WERI-Rb-1 (cell line): Measurements from ENCODE around the gene ZNF282.
"Not testable (repeated sequence)": the region's sequence is repeated elsewhere in the genome, so short reads cannot be mapped to it uniquely, and the experiment has no call there.

Source experiments
- DNase-seq: peaks from one replicate; pipeline ENCODE4 v3.0.0-alpha.2; 2020
- H3K27ac ChIP-seq: fragments of 250-450 bp; sonication (Bioruptor Pico); 2 replicates; pipeline ENCODE4 v1.5.1; 2020; ENCODE audit warnings: mild to moderate bottlenecking, moderate library complexity
- H3K27me3 ChIP-seq: fragments of 250-450 bp; sonication (Bioruptor Pico); 2 replicates; pipeline ENCODE4 v1.5.1; 2021; ENCODE audit warnings: mild to moderate bottlenecking, low read depth, moderate library complexity; ENCODE audit not compliant: insufficient read depth, severe bottlenecking
- H3K36me3 ChIP-seq: fragments of 250-450 bp; sonication (Bioruptor Pico); 2 replicates; pipeline ENCODE4 v1.5.1; 2020; ENCODE audit warnings: mild to moderate bottlenecking, moderate library complexity
- H3K4me3 ChIP-seq: 2 replicates; pipeline ENCODE4 v1.5.1; 2011; ENCODE audit warnings: low read depth, mild to moderate bottlenecking, control low read depth, low read length
- H3K9me3 ChIP-seq: fragments of 250-450 bp; sonication (Bioruptor Pico); 2 replicates; pipeline ENCODE4 v1.5.1; 2021; ENCODE audit warnings: mild to moderate bottlenecking, moderate library complexity; ENCODE audit not compliant: severe bottlenecking
- TF ChIP-seq, protein P1 (sequence below): IDR thresholded peaks from 2 replicates; pipeline ENCODE4 v1.5.1; 2011; ENCODE audit warnings: low read depth, mild to moderate bottlenecking, control low read depth, inconsistent platforms, low read length

The ZNF282 gene

DNA sequence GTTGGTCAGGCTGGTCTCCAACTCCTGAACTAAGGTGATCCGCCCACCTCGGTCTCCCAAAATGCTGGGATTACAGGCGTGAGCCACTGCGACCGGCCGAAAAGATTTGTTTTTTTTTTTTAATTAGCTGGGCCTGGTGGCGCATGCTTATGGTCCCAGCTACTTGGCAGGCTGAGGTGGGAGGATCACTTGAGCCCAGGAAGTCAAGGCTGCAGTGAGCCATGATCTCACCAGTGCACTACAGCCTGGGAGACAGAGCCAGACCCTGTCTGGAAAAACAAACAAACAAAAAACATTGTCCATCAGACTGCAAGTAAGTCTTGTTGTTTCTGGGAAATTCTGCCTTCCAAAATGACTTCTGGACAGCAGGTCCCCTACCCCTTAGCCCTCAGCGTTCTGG is 27.8 kb downstream of the ZNF282 start:
- Histone ChIP-seq H3K4me3 (no peak overlapping the region), H3K9me3 (no peaks in the 10 kb centered on the region), H3K27me3 (no peaks in the 10 kb centered on the region), H3K36me3 (peaks cover 41% of the 10 kb centered on the region), H3K27ac (no peak overlapping the region)
- no peak for DNase-seq
- TF ChIP-seq, protein P1, sequence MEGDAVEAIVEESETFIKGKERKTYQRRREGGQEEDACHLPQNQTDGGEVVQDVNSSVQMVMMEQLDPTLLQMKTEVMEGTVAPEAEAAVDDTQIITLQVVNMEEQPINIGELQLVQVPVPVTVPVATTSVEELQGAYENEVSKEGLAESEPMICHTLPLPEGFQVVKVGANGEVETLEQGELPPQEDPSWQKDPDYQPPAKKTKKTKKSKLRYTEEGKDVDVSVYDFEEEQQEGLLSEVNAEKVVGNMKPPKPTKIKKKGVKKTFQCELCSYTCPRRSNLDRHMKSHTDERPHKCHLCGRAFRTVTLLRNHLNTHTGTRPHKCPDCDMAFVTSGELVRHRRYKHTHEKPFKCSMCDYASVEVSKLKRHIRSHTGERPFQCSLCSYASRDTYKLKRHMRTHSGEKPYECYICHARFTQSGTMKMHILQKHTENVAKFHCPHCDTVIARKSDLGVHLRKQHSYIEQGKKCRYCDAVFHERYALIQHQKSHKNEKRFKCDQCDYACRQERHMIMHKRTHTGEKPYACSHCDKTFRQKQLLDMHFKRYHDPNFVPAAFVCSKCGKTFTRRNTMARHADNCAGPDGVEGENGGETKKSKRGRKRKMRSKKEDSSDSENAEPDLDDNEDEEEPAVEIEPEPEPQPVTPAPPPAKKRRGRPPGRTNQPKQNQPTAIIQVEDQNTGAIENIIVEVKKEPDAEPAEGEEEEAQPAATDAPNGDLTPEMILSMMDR = no peak

DNA sequence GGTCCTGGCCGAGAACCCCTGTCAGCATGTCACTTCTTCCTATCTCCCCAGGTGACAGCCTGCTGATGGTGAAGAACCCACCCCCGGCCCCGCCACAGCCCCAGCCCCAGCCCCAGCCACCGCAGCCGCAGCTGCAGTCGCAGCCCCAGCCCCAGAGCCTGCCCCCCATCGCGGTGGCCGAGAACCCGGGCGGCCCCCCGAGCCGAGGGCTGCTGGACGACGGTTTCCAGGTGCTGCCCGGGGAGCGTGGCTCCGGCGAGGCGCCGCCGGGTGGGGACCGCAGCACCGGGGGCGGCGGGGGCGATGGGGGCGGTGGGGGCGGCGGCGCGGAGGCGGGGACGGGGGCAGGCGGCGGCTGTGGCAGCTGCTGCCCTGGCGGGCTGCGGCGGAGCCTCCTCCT is 28.4 kb downstream of the ZNF282 start:
- TF ChIP-seq, protein P1 = no peak
- Histone ChIP-seq H3K4me3 (no peak overlapping the region), H3K27me3 (no peaks in the 10 kb centered on the region), H3K36me3 (peaks cover 37% of the 10 kb centered on the region), H3K27ac (no peak overlapping the region), H3K9me3 (no peaks in the 10 kb centered on the region)
- no peak for DNase-seq

DNA sequence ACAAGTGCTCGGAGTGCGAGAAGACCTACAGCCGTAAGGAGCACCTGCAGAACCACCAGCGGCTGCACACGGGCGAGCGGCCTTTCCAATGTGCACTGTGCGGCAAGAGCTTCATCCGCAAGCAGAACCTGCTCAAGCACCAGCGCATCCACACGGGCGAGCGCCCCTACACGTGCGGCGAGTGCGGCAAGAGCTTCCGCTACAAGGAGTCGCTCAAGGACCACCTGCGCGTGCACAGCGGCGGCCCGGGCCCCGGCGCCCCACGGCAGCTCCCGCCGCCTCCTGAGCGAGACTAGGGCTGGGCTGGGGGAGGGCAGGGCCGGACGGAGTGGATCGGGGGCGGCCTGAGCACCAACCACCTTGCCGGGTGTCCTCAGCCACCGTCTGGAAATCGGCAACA is 29.0 kb downstream of the ZNF282 start:
- TF ChIP-seq, protein P1 = no peak
- H3K36me3 ChIP-seq = peaks cover 32% of the 10 kb centered on the region
- no peak for DNase-seq
- no peak overlapping the region for H3K4me3 ChIP-seq
- no peaks in the 10 kb centered on the region for H3K27me3 ChIP-seq
- H3K9me3 ChIP-seq = no peaks in the 10 kb centered on the region
- H3K27ac ChIP-seq = no peak overlapping the region

DNA sequence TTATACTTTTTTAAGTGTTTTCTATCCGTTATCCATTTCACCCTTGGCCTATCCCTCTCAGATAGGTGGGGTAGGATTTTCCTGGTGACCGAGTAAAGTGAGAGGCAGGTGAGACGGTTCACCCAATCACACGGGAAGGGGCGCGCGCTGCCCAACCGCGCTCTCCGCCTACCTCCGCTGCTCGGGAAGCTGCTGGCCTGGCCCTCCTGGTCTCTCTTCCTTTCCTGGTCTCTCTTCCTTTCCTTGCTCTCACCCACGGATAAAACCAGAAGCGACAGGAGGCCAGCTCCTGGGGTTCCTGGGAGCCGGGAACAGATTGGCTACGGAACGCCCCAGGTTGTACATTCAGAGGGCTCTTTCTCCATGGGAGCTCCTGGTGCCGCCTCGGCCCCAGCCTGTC is 29.8 kb downstream of the ZNF282 start:
- no peak overlapping the region for H3K4me3 ChIP-seq
- TF ChIP-seq, protein P1 = no peak
- peaks cover 31% of the 10 kb centered on the region for H3K36me3 ChIP-seq

DNA sequence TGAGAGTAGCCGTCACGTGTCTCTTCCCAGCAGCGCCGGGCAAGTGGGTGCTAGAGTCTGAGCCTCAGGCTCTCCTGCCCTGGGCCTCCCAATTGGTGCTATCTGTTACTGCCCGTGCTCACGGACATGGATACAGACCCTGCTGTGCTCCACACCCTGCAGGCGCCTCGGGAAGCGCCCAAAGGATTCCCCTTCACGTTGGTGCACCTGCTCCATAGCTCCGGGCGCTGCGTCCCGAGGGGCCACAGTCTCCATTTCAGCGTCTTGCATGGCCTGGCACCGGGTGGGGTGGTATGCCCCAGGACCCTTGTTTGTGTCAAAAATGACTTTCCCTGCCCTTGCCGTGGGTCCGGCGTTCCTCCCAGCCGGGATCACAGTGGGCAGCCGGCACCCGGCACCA is 30.3 kb downstream of the ZNF282 start:
- Histone ChIP-seq H3K4me3 (no peak overlapping the region), H3K36me3 (peaks cover 28% of the 10 kb centered on the region), H3K27me3 (no peaks in the 10 kb centered on the region), H3K9me3 (no peaks in the 10 kb centered on the region), H3K27ac (no peak overlapping the region)
- TF ChIP-seq, protein P1 = no peak
- no peak for DNase-seq

More for the DNA sequence above, 29.8 kb downstream of the ZNF282 start:
- H3K27ac ChIP-seq = no peak overlapping the region
- no peaks in the 10 kb centered on the region for H3K27me3 ChIP-seq
- no peak for DNase-seq
- H3K9me3 ChIP-seq = no peaks in the 10 kb centered on the region

DNA sequence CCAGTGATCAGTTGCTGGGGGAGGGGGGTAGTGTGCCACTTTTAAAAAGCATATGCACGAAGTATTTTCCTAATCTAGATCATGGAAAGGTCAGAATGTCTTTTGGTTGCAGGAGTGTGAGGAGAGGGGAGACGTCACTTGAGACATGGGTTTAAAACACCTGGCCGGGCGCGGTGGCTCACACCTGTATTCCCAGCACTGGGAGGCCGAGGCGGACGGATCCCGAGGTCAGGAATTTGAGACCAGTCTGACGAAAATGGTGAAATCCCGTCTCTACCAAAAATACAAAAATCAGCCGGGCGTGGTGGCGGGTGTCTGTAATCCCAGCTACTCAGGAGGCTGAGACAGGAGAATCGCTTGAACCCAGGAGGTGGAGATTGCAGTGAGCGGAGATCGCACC is 31.0 kb downstream of the ZNF282 start:
- not testable (repeated sequence) for H3K9me3 ChIP-seq, H3K4me3 ChIP-seq, H3K27me3 ChIP-seq, H3K27ac ChIP-seq, DNase-seq
- H3K36me3 ChIP-seq = peaks cover 23% of the 10 kb centered on the region
